Measurements from ENCODE around the gene YY1AP1. TPM values are rescaled to one million over a fixed set of nuclear protein-coding genes. Genes with fewer than 3 reads are reported as not detected.
"Not testable (repeated sequence)": the region's sequence is repeated elsewhere in the genome, so short reads cannot be mapped to it uniquely, and the experiment has no call there.

Gene YY1AP1
- total RNA-seq, 3 donors from 2014 or later (not counting 1 experiment from before 2014, with no cell fraction given), result 115 to 133 (median 115) TPM

GRCh38 chr1:155673003-155673402 lies 15.6 kb downstream of the YY1AP1 start:
- no peaks in the 10 kb centered on the region for H3K9me3 Mint-ChIP-seq
- no peak overlapping the region for H3K27ac ChIP-seq (ENCODE audit: low read length)
- DNase-seq, result no peak
- no peak overlapping the region for H3K4me3 Mint-ChIP-seq
- no peaks in the 10 kb centered on the region for H3K4me1 Mint-ChIP-seq
- 96% methylated on average over 6 of the region's 6 CpGs for WGBS (ENCODE audit: insufficient coverage)
- H3K4me1 ChIP-seq (ENCODE audit: control insufficient read depth, insufficient read depth, low read length), result no peaks in the 10 kb centered on the region
- intact Hi-C loops (cut with micrococcal nuclease), result no loop called here
- no peaks in the 10 kb centered on the region for H3K27me3 Mint-ChIP-seq (ENCODE audit: low read depth in 2 of 2)
- TF ChIP-seq, protein P1, sequence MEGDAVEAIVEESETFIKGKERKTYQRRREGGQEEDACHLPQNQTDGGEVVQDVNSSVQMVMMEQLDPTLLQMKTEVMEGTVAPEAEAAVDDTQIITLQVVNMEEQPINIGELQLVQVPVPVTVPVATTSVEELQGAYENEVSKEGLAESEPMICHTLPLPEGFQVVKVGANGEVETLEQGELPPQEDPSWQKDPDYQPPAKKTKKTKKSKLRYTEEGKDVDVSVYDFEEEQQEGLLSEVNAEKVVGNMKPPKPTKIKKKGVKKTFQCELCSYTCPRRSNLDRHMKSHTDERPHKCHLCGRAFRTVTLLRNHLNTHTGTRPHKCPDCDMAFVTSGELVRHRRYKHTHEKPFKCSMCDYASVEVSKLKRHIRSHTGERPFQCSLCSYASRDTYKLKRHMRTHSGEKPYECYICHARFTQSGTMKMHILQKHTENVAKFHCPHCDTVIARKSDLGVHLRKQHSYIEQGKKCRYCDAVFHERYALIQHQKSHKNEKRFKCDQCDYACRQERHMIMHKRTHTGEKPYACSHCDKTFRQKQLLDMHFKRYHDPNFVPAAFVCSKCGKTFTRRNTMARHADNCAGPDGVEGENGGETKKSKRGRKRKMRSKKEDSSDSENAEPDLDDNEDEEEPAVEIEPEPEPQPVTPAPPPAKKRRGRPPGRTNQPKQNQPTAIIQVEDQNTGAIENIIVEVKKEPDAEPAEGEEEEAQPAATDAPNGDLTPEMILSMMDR (IDR thresholded peaks at IDR 0.05), result no peak
- H3K36me3 Mint-ChIP-seq, result peaks cover 8% of the 10 kb centered on the region
- H3K27me3 ChIP-seq (ENCODE audit: control insufficient read depth, insufficient read depth, low read length), result no peaks in the 10 kb centered on the region
- no peak overlapping the region for H3K4me3 ChIP-seq (ENCODE audit: low read length)
- no peak for ATAC-seq
- no peak overlapping the region for H3K27ac Mint-ChIP-seq
- H3K36me3 ChIP-seq (ENCODE audit: control insufficient read depth, insufficient read depth, low read length), result peaks cover 81% of the 10 kb centered on the region
- H3K9me3 ChIP-seq (ENCODE audit: control insufficient read depth, insufficient read depth, low read length), result no peaks in the 10 kb centered on the region

GRCh38 chr1:155671750-155672149 lies 16.8 kb downstream of the YY1AP1 start:
- H3K36me3 ChIP-seq (ENCODE audit: control insufficient read depth, insufficient read depth, low read length), result peaks cover 77% of the 10 kb centered on the region
- Mint-ChIP-seq H3K4me1 (no peaks in the 10 kb centered on the region), H3K27ac (no peak overlapping the region), H3K27me3 (ENCODE audit: low read depth in 2 of 2) (no peaks in the 10 kb centered on the region), H3K9me3 (no peaks in the 10 kb centered on the region), H3K4me3 (no peak overlapping the region), H3K36me3 (peaks cover 8% of the 10 kb centered on the region)
- no peak overlapping the region for H3K4me3 ChIP-seq (ENCODE audit: low read length)
- no peaks in the 10 kb centered on the region for H3K27me3 ChIP-seq (ENCODE audit: control insufficient read depth, insufficient read depth, low read length)
- DNase-seq (no peak), ATAC-seq (no peak)
- TF ChIP-seq, protein P1 (IDR thresholded peaks at IDR 0.05), result no peak
- H3K9me3 ChIP-seq (ENCODE audit: control insufficient read depth, insufficient read depth, low read length), result no peaks in the 10 kb centered on the region
- no peaks in the 10 kb centered on the region for H3K4me1 ChIP-seq (ENCODE audit: control insufficient read depth, insufficient read depth, low read length)
- 100% methylated on average over 1 of the region's 4 CpGs for WGBS (ENCODE audit: insufficient coverage)
- intact Hi-C loops (cut with micrococcal nuclease), result no loop called here
- no peak overlapping the region for H3K27ac ChIP-seq (ENCODE audit: low read length)

DNA sequence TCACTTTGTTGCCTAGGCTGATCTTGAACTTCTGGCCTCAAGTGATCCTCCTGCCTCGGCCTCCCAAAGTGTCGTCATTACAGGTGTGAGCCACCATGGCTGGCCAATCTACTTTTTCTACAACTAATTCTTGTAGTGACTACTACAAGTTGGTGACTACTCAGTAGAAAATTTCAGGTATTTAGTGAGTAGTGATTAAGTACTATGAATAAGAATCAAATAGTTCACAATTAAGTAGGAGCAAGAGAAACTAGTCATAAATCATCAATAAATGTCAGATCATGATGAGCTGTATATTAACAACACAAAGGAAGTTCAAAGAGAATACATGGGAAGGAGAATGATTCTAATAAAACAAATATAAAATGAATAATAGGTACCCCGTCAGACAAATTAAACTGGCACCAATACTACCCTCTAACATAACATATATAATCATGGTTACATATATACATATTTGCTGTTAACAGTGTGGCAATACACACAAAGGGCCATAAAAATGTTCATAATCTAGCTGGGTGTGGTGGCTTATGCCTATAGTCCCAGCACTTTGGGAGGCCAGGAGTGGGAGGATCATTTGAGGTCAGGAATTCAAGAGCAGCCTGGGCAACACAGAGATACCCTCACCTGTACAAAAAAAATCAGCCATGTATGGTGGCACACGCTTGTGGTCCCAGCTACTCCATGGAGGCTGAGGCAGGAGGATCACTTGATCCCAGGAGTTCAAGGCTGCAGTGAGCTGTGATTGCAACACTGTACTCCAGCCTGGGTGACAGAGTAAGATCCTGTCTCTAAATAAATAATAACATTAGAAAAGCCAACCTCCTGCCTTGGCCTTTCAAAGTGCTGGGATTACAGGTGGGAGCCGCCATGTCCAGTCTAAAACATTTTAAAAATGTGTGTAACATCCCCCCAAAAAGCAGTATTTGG lies 19.1 kb downstream of the YY1AP1 start:
- WGBS (ENCODE audit: insufficient coverage), result 98% methylated on average over 4 of the region's 5 CpGs
- DNase-seq (no peak), ATAC-seq (no peak)
- no peaks in the 10 kb centered on the region for H3K4me1 ChIP-seq (ENCODE audit: control insufficient read depth, insufficient read depth, low read length)
- no peak overlapping the region for H3K4me3 Mint-ChIP-seq
- H3K4me3 ChIP-seq (ENCODE audit: low read length), result no peak overlapping the region
- H3K27me3 Mint-ChIP-seq (ENCODE audit: low read depth in 2 of 2), result no peaks in the 10 kb centered on the region
- H3K36me3 ChIP-seq (ENCODE audit: control insufficient read depth, insufficient read depth, low read length), result peaks cover 77% of the 10 kb centered on the region
- no peaks in the 10 kb centered on the region for H3K9me3 Mint-ChIP-seq
- intact Hi-C loops (cut with micrococcal nuclease), result no loop called here
- no peaks in the 10 kb centered on the region for H3K4me1 Mint-ChIP-seq
- TF ChIP-seq, protein P1 (IDR thresholded peaks at IDR 0.05), result no peak
- H3K27ac Mint-ChIP-seq, result no peak overlapping the region
- no peaks in the 10 kb centered on the region for H3K27me3 ChIP-seq (ENCODE audit: control insufficient read depth, insufficient read depth, low read length)
- peaks cover 8% of the 10 kb centered on the region for H3K36me3 Mint-ChIP-seq
- H3K27ac ChIP-seq (ENCODE audit: low read length), result no peak overlapping the region
- no peaks in the 10 kb centered on the region for H3K9me3 ChIP-seq (ENCODE audit: control insufficient read depth, insufficient read depth, low read length)

- H3K27me3 ChIP-seq (ENCODE audit: control insufficient read depth, insufficient read depth, low read length); H3K4me1 ChIP-seq (ENCODE audit: control insufficient read depth, insufficient read depth, low read length); H3K4me1 Mint-ChIP-seq; H3K9me3 Mint-ChIP-seq; H3K27ac ChIP-seq (ENCODE audit: low read length); H3K9me3 ChIP-seq (ENCODE audit: control insufficient read depth, insufficient read depth, low read length); H3K27me3 Mint-ChIP-seq (ENCODE audit: low read depth in 2 of 2); H3K4me3 Mint-ChIP-seq; H3K27ac Mint-ChIP-seq; intact Hi-C loops (cut with micrococcal nuclease); H3K4me3 ChIP-seq (ENCODE audit: low read length); DNase-seq; ATAC-seq: not testable (repeated sequence)
- H3K36me3 ChIP-seq (ENCODE audit: control insufficient read depth, insufficient read depth, low read length), result peaks cover 60% of the 10 kb centered on the region
- no CpG with 5 or more reads among the region's 4 CpGs for WGBS (ENCODE audit: insufficient coverage)
- peaks cover 24% of the 10 kb centered on the region for H3K36me3 Mint-ChIP-seq
These were observed 27.3 kb downstream of the YY1AP1 start for GRCh38 chr1:155661239-155661638.

All from natural killer cell (primary cell).